GM19468 (cell line): Measurements from ENCODE around the gene WDR70.
"Not testable (repeated sequence)": the region's sequence is repeated elsewhere in the genome, so short reads cannot be mapped to it uniquely, and the experiment has no call there.

Experiments
- ATAC-seq: cut with Tn5 transposase; IDR thresholded peaks from one replicate; pipeline ENCODE4 v1.9.1; 2021; ENCODE audit warnings: mild to moderate bottlenecking, moderate library complexity, moderate number of reproducible peaks; ENCODE audit not compliant: unreplicated experiment; ENCODE audit errors: extremely low read depth

The WDR70 gene

GRCh38 chr5:37622354-37622753 is 243.2 kb downstream of the WDR70 start:
- not testable (repeated sequence) for ATAC-seq

DNA sequence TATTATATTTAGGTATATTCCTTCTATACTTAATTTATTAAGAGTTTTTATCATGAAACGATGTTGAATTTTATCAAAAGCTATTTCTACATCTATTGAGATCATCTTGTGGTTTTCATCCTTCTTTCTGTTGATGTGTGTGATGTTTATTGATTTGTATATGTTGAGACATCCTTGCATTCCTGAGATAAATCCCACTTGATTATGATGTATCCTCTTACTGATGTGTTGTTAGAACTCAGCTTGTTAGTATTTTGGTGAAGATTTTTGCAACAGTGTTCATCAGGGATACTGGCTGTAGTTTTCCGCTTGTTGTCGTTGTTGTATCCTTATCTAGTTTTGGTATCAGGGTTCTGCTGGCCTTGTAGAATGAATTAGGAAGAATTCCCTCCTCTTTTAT is 247.1 kb downstream of the WDR70 start:
- ATAC-seq: no peak

DNA sequence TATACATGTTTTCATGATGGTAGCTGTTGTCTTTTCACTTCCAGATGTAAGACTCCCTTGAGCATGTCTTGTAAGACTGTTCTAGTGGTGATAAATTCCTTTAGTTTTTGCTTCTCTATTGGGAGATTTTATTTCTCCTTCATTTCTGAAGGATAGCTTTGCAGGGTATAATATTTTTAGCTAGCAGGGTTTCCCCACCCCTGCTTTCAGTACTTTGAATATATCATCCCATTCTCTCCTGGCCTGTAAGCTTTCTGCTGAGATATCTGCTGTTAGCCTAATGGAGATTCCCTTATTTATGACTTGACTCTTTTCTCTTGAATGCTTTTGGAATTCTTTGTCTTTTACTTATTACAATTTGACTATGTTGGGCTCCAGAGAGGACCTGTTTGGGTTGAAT is 249.8 kb downstream of the WDR70 start:
- ATAC-seq: no peak

DNA sequence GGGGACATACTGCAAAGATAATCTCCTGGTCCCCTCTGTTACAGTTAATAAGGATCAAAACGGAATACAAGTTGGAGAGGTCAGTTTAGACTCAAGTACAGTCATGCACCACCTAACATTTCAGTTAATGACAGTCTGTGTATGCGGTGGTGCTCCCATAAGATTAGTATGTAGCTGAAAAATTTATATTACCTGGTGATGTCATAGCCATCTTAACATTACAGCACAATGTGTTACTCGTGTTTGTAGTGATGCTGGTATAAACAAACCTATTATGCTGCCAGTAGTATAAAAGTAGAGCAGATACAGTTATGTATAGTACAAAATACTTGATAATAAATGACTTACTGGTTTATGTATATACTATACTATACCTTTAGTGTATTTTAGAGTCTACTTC is 252.8 kb downstream of the WDR70 start:
- no peak for ATAC-seq

DNA sequence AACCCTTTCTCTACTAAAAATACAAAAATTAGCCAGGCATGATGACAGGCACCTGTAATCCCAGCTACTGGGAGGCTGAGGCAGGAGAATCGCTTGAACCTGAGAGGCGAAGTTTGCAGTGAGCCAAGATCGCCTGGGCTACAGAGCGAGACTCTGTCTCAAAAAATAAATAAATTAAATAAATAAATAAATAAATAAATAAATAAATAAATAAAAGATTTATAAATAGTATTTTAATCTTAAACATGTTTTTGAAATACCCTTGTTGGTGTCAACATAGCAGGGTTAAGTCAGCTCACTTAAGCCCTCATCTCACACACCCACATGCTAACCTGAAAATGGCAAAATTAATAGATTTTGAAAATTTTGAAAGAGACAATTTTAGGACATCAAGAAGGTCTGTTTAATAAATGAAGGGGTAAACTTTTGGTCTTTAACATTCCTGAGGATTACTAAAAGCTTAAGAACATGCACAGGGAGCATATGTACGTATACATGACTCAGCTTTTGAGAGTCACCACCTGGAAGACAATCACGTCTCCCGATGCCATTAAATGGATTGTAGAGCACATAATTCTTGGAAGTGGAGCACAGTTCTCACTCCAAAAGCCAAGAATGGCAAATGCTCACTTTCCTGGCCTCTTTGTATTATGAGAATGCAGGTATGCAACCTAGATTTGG is 258.2 kb downstream of the WDR70 start:
- ATAC-seq: no peak

DNA sequence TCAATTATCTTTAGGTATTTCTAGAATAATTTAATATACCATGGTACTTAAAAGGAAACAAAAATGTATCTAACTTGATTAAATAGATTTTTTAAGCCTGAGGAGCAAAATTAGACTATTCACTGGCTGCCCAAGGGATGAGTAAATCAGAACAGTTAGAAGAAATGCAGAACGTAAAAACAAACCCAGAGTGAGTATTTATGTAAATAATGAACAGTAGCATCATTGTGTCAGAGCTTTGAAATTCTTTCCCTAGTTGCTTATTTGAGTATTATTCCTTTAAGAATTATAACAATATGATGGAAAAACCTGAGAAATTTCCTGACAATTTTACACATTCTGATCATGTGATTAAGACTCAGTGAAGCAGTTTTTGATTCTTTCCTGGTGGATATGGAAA is 259.8 kb downstream of the WDR70 start:
- no peak for ATAC-seq

DNA sequence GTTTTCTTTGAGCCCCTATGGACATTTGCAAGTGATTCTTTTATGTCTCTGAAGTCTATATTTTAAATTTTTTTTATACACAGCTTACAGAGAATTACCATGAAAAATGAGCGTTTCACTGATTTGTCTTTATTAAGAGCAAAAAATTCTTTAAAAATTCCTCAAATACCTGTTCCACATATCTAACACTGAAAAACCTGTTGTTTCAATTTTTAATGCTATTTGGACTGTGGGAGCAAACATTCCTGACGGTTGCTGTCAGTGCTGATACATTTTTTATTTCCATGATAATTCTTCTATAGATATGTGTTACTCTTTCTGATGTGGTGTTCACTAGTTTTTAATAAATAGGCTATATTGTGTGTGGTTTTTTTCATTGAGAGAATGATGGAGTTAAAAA is 261.0 kb downstream of the WDR70 start:
- no peak for ATAC-seq

DNA sequence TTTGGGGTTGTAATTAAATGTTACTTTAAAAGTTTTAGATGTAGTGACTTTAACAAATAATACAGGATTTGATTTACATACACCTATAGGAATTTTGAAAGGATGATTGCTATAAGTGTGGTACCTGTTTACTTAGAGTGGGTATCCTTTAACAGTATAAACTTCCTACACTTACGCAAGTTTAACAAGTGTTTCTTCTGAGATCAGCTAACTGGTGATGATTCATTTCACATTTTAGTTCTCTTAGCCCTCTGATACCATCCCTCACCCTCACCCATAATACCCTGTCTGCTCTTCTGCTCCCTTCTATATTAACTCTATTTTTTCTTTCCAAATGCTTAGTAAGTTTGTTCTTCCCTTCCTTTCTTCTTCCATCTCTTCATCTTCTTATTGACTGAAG is 262.8 kb downstream of the WDR70 start:
- ATAC-seq: no peak

- ATAC-seq: no peak
Observed at GRCh38 chr5:37645707-37646106, 266.6 kb downstream of the WDR70 start.

DNA sequence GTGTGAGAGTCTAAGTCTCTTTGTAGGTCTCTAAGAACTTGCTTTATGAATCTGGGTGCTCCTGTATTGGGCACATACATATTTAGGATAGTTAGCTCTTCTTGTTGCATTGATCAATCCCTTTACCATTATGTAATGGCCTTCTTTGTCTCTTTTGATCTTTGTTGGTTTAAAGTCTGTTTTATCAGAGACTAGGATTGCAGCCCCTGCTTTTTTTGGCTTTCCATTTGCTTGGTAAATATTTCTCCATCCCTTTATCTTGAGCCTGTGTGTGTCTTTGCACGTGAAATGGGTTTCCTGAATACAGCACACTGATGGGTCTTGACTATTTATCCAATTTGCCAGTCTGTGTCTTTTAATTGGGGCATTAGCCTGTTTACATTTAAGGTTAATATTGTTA is 275.4 kb downstream of the WDR70 start:
- not testable (repeated sequence) for ATAC-seq

DNA sequence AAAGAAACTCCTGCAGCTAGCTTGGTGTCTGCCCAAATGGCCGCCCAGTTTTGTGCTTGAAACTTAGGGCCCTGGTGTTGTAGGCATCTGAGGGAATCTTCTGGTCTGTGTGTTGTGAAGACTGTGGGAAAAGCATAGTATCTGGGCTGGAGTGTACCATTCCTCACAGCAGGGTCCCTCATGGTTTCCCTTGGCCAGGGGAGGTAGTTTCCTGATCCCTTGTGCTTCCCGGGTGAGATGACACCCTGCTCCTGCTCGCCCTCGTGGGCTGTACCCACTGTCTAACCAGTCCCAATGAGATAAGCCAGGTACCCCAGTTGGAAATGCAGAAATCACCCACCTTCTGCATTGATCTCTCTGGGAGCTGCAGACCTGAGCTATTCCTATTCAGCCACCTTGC is 277.9 kb downstream of the WDR70 start:
- ATAC-seq: no peak

DNA sequence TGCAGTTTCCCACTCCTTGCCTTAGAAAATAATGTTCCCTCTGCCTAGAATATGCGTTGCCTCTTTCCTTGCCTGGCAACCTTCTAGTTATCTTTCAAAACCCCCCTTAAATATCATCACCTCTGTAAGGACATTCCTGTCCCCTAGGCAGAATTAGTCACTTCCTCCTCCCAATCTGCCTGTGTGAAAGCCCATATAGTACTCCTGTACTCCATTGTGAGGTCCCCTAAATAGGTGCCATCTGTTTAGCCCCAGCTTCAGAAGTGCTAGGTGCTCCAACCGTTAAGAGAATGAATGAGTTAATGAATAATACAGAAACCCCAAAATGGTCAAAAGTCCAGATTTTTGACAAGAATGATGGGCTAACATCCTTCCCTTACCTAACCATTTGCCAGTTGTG is 279.3 kb downstream of the WDR70 start:
- ATAC-seq: no peak

- no peak for ATAC-seq
Observed at GRCh38 chr5:37660319-37660718, 281.2 kb downstream of the WDR70 start.

GRCh38 chr5:37661227-37661920 is 282.3 kb downstream of the WDR70 start:
- no peak for ATAC-seq

DNA sequence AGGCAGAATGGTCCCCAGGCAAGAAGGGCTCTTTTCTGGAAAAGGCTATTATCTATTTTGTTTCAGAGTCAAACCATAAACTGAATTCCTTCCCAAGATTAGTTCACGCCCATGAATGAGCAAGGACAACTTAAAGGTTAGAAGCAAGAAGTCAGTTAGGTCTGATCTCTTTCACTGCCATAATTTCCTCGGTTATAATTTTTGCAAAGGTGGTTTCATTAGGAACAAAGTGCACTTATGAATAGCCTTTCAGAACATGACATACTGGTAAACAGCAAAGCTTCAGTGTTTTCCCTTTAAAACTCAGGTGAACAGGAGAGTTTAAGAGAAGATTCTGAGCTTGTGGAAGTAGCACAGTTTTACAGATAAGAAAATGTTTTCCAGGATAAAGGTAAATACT is 282.8 kb downstream of the WDR70 start:
- ATAC-seq: no peak

GRCh38 chr5:37662362-37662761 is 283.2 kb downstream of the WDR70 start:
- no peak for ATAC-seq

- ATAC-seq: no peak
Observed at GRCh38 chr5:37662789-37663485, 283.8 kb downstream of the WDR70 start.

GRCh38 chr5:37663538-37663937 is 284.4 kb downstream of the WDR70 start:
- ATAC-seq: no peak

GRCh38 chr5:37664551-37664950 is 285.4 kb downstream of the WDR70 start:
- ATAC-seq: no peak

- no peak for ATAC-seq
Observed at GRCh38 chr5:37665272-37665671, 286.2 kb downstream of the WDR70 start.

GRCh38 chr5:37665889-37666288 is 286.8 kb downstream of the WDR70 start:
- no peak for ATAC-seq
